ENCODE data around the gene TMEM51.

Gene TMEM51

GRCh38 chr1:15259622-15260007 lies 106.1 kb downstream of the TMEM51 start:
- H3K4me3 ChIP-seq (ENCODE audit: control insufficient read depth, low read depth, low read length), result no peak overlapping the region
- TF ChIP-seq, protein P1, sequence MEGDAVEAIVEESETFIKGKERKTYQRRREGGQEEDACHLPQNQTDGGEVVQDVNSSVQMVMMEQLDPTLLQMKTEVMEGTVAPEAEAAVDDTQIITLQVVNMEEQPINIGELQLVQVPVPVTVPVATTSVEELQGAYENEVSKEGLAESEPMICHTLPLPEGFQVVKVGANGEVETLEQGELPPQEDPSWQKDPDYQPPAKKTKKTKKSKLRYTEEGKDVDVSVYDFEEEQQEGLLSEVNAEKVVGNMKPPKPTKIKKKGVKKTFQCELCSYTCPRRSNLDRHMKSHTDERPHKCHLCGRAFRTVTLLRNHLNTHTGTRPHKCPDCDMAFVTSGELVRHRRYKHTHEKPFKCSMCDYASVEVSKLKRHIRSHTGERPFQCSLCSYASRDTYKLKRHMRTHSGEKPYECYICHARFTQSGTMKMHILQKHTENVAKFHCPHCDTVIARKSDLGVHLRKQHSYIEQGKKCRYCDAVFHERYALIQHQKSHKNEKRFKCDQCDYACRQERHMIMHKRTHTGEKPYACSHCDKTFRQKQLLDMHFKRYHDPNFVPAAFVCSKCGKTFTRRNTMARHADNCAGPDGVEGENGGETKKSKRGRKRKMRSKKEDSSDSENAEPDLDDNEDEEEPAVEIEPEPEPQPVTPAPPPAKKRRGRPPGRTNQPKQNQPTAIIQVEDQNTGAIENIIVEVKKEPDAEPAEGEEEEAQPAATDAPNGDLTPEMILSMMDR (conservative IDR thresholded peaks at IDR 0.05; ENCODE audit: control insufficient read depth, insufficient read depth, low read depth, low read length), result no peak

DNA sequence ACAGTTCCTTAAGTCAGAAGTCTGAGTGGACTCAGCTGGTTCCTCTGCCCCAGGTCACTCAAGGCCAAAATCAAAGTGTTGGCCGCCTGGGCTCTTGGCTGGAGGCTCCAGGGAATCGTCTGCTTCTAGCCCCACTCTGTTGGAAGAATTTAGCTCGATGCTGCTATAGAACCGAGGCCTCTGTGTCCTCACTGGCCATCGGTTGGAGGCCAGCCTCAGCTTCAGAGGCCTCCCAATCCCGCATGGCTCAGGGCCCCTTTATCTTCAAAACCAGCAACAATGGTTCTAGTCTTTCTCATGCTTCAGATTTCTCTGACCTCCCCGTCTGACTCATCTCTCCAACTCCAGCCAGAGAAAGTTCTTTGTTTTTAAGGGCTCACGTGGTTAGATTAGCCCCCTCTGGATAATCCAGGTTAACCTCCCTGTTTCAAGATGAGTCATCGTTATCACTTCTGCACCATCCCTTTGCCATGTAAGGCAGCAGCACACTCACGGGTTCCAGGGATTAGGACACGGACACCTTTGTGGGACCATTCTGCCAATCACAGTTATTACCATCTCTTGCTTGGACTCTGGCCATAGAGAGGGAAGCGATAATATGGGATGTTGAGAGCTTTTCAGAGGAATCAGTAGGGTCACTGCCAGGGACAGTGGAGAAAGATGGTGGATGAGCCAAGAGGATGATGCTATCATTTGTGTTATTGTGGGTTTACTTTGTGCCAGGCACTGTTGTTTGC lies 107.0 kb downstream of the TMEM51 start:
- H3K4me3 ChIP-seq (ENCODE audit: control insufficient read depth, low read depth, low read length), result no peak overlapping the region
- DNase-seq (ENCODE audit: low read depth), result peak; percentile 51
- TF ChIP-seq, protein P1 (conservative IDR thresholded peaks at IDR 0.05; ENCODE audit: control insufficient read depth, insufficient read depth, low read depth, low read length), result no peak

More at GRCh38 chr1:15259622-15260007, 106.1 kb downstream of the TMEM51 start:
- no peak for DNase-seq (ENCODE audit: low read depth)

GRCh38 chr1:15261155-15262002 lies 107.8 kb downstream of the TMEM51 start:
- no peak overlapping the region for H3K4me3 ChIP-seq (ENCODE audit: control insufficient read depth, low read depth, low read length)
- DNase-seq (ENCODE audit: low read depth), result peak; percentile 29

GRCh38 chr1:15262003-15262377 lies 108.4 kb downstream of the TMEM51 start:
- no peak overlapping the region for H3K4me3 ChIP-seq (ENCODE audit: control insufficient read depth, low read depth, low read length)
- TF ChIP-seq, protein P1 (conservative IDR thresholded peaks at IDR 0.05; ENCODE audit: control insufficient read depth, insufficient read depth, low read depth, low read length), result no peak
- DNase-seq (ENCODE audit: low read depth), result no peak

More at GRCh38 chr1:15261155-15262002, 107.8 kb downstream of the TMEM51 start:
- TF ChIP-seq, protein P1 (conservative IDR thresholded peaks at IDR 0.05; ENCODE audit: control insufficient read depth, insufficient read depth, low read depth, low read length), result no peak

GRCh38 chr1:15262706-15263105 lies 109.2 kb downstream of the TMEM51 start:
- H3K4me3 ChIP-seq (ENCODE audit: control insufficient read depth, low read depth, low read length), result no peak overlapping the region
- no peak for DNase-seq (ENCODE audit: low read depth)
- TF ChIP-seq, protein P1 (conservative IDR thresholded peaks at IDR 0.05; ENCODE audit: control insufficient read depth, insufficient read depth, low read depth, low read length), result no peak

- H3K4me3 ChIP-seq (ENCODE audit: control insufficient read depth, low read depth, low read length), result no peak overlapping the region
- DNase-seq (ENCODE audit: low read depth), result no peak
- TF ChIP-seq, protein P1 (conservative IDR thresholded peaks at IDR 0.05; ENCODE audit: control insufficient read depth, insufficient read depth, low read depth, low read length), result no peak
These were observed 111.2 kb downstream of the TMEM51 start for GRCh38 chr1:15264769-15265168.
